Measurements from ENCODE around the gene RHEBL1. TPM values are rescaled to one million over a fixed set of nuclear protein-coding genes. Genes with fewer than 3 reads are reported as not detected.

RHEBL1 gene
- polyA plus RNA-seq, 1 donor (not counting 4 experiments of a cell fraction or from before 2014, with no cell fraction given): 0.51 TPM

GRCh38 chr12:49089821-49090773 is 20.3 kb upstream of the RHEBL1 start:
- Histone ChIP-seq H3K9me3 (ENCODE audit: control insufficient read depth, low read depth, low read length) (no peaks in the 10 kb centered on the region), H4K20me1 (ENCODE audit: control insufficient read depth, extremely low read depth, insufficient read depth, low read length) (no peaks in the 10 kb centered on the region), H3K4me1 (ENCODE audit: control insufficient read depth, extremely low read depth, insufficient read depth, low read length) (peaks cover 14% of the 10 kb centered on the region), H3K79me2 (ENCODE audit: control insufficient read depth, insufficient read depth, low read length) (no peaks in the 10 kb centered on the region), H3K9me1 (ENCODE audit: control insufficient read depth, extremely low read depth, insufficient read depth, low read length) (no peaks in the 10 kb centered on the region), H3K9ac (ENCODE audit: control insufficient read depth, extremely low read depth, insufficient read depth, low read length) (no peak overlapping the region), H3K27ac (ENCODE audit: control insufficient read depth, insufficient read depth, low read length) (no peak overlapping the region), H3K36me3 (ENCODE audit: control insufficient read depth in 2 of 2, extremely low read depth in 1 of 2, insufficient read depth in 2 of 2, low read length in 2 of 2) (no peaks in the 10 kb centered on the region), H2AFZ (ENCODE audit: control insufficient read depth, low read length) (peak overlapping the region; percentile 37), H3K27me3 (ENCODE audit: control insufficient read depth, extremely low read depth, insufficient read depth, low read length) (peaks cover 69% of the 10 kb centered on the region), H3K4me3 (ENCODE audit: control insufficient read depth in 2 of 3, extremely low read depth in 1 of 3, insufficient read depth in 2 of 3, low read depth in 1 of 3, low read length in 3 of 3) (peak overlapping the region in 2 of 3 experiments; percentile 28 to 53), H3K4me2 (ENCODE audit: control insufficient read depth, extremely low read depth, insufficient read depth, low read depth, low read length) (peak overlapping the region; percentile 74)
- FAIRE-seq (no peak), DNase-seq (ENCODE audit: low read depth, low spot score) (no peak)
- dilution Hi-C loops (cut with MboI; ENCODE audit: extremely low pct_ligation_motif_present, low sequenced_read_pairs): no loop called here
- TF ChIP-seq CTCF (optimal IDR thresholded peaks at IDR 0.05 in 1 of 3, IDR thresholded peaks at IDR 0.05 in 1 of 3, conservative IDR thresholded peaks at IDR 0.05 in 1 of 3; ENCODE audit: extremely low read depth in 1 of 3, insufficient read depth in 2 of 3, low read length in 3 of 3) (peak in 2 of 3 experiments; percentile 6 to 42), EZH2 (IDR thresholded peaks at IDR 0.05; ENCODE audit: low read length) (peak; percentile 88)

- no peaks in the 10 kb centered on the region for H3K9me3 ChIP-seq (ENCODE audit: control insufficient read depth, low read depth, low read length)
- H3K27me3 ChIP-seq (ENCODE audit: control insufficient read depth, extremely low read depth, insufficient read depth, low read length): peaks cover 57% of the 10 kb centered on the region
- no peaks in the 10 kb centered on the region for H4K20me1 ChIP-seq (ENCODE audit: control insufficient read depth, extremely low read depth, insufficient read depth, low read length)
- dilution Hi-C loops (cut with MboI; ENCODE audit: extremely low pct_ligation_motif_present, low sequenced_read_pairs): no loop called here
- H3K9me1 ChIP-seq (ENCODE audit: control insufficient read depth, extremely low read depth, insufficient read depth, low read length): no peaks in the 10 kb centered on the region
- no peak overlapping the region for H3K27ac ChIP-seq (ENCODE audit: control insufficient read depth, insufficient read depth, low read length)
- no peak overlapping the region for H2AFZ ChIP-seq (ENCODE audit: control insufficient read depth, low read length)
- no peak overlapping the region for H3K9ac ChIP-seq (ENCODE audit: control insufficient read depth, extremely low read depth, insufficient read depth, low read length)
- TF ChIP-seq CTCF (optimal IDR thresholded peaks at IDR 0.05 in 1 of 3, IDR thresholded peaks at IDR 0.05 in 1 of 3, conservative IDR thresholded peaks at IDR 0.05 in 1 of 3; ENCODE audit: extremely low read depth in 1 of 3, insufficient read depth in 2 of 3, low read length in 3 of 3) (no peak), EZH2 (IDR thresholded peaks at IDR 0.05; ENCODE audit: low read length) (no peak)
- no peaks in the 10 kb centered on the region for H3K79me2 ChIP-seq (ENCODE audit: control insufficient read depth, insufficient read depth, low read length)
- H3K4me1 ChIP-seq (ENCODE audit: control insufficient read depth, extremely low read depth, insufficient read depth, low read length): peaks cover 14% of the 10 kb centered on the region
- no peak overlapping the region for H3K4me2 ChIP-seq (ENCODE audit: control insufficient read depth, extremely low read depth, insufficient read depth, low read depth, low read length)
- H3K4me3 ChIP-seq (ENCODE audit: control insufficient read depth in 2 of 3, extremely low read depth in 1 of 3, insufficient read depth in 2 of 3, low read depth in 1 of 3, low read length in 3 of 3): no peak overlapping the region
- H3K36me3 ChIP-seq (ENCODE audit: control insufficient read depth in 2 of 2, extremely low read depth in 1 of 2, insufficient read depth in 2 of 2, low read length in 2 of 2): no peaks in the 10 kb centered on the region
- DNase-seq (ENCODE audit: low read depth, low spot score): no peak
- FAIRE-seq: no peak
These were observed 19.2 kb upstream of the RHEBL1 start for GRCh38 chr12:49088932-49089330.

All from keratinocyte (primary cell).